HG02970 (cell line): Measurements from ENCODE around the gene CTRB1.
"Not testable (repeated sequence)": the region's sequence is repeated elsewhere in the genome, so short reads cannot be mapped to it uniquely, and the experiment has no call there.

ENCODE experiments used
- ATAC-seq: cut with Tn5 transposase; IDR thresholded peaks from one replicate; pipeline ENCODE4 v1.9.1; 2021; ENCODE audit warnings: mild to moderate bottlenecking, moderate library complexity, moderate number of reproducible peaks; ENCODE audit not compliant: unreplicated experiment, low FRiP score

The CTRB1 gene

GRCh38 chr16:75203667-75204409 lies 14.9 kb upstream of the CTRB1 start:
- ATAC-seq: no peak

GRCh38 chr16:75204410-75204758 lies 14.4 kb upstream of the CTRB1 start:
- no peak for ATAC-seq

- not testable (repeated sequence) for ATAC-seq
These were observed 13.9 kb upstream of the CTRB1 start for GRCh38 chr16:75204905-75205304.

- not testable (repeated sequence) for ATAC-seq
These were observed 13.3 kb upstream of the CTRB1 start for GRCh38 chr16:75205438-75205837.

GRCh38 chr16:75205961-75206748 lies 12.6 kb upstream of the CTRB1 start:
- not testable (repeated sequence) for ATAC-seq

- ATAC-seq: no peak
These were observed 11.9 kb upstream of the CTRB1 start, which contains the start of gene CTRB2 for GRCh38 chr16:75206749-75207451. TSS of gene CTRB2 (minus strand) at chr16:75207161. CDS start at chr16:75207141, 20 bp downstream.

- no peak for ATAC-seq
These were observed 11.0 kb upstream of the CTRB1 start for GRCh38 chr16:75207831-75208230.

- no peak for ATAC-seq
These were observed 10.5 kb upstream of the CTRB1 start for GRCh38 chr16:75208242-75208825.

- ATAC-seq: no peak
These were observed 9.8 kb upstream of the CTRB1 start for GRCh38 chr16:75208861-75209505.

- ATAC-seq: not testable (repeated sequence)
These were observed 9.3 kb upstream of the CTRB1 start for GRCh38 chr16:75209514-75209913.

GRCh38 chr16:75209944-75210343 lies 8.8 kb upstream of the CTRB1 start:
- ATAC-seq: no peak

- ATAC-seq: not testable (repeated sequence)
These were observed 7.5 kb upstream of the CTRB1 start for GRCh38 chr16:75211286-75211685.

- ATAC-seq: no peak
These were observed 2.7 kb upstream of the CTRB1 start for GRCh38 chr16:75216127-75216526.

- ATAC-seq: no peak
These were observed 2.2 kb upstream of the CTRB1 start for GRCh38 chr16:75216576-75216975.

GRCh38 chr16:75217389-75217851 lies 1.4 kb upstream of the CTRB1 start:
- ATAC-seq: no peak

- no peak for ATAC-seq
These were observed 300 bp downstream of the CTRB1 start for GRCh38 chr16:75219088-75219487.

- ATAC-seq: no peak
These were observed 1.1 kb downstream of the CTRB1 start for GRCh38 chr16:75219838-75220237.

- ATAC-seq: no peak
These were observed 3.5 kb downstream of the CTRB1 start for GRCh38 chr16:75222271-75222783.

GRCh38 chr16:75223129-75223528 lies 4.3 kb downstream of the CTRB1 start:
- ATAC-seq: not testable (repeated sequence)
